Measurements from ENCODE around the gene UBA5.

The UBA5 gene

GRCh38 chr3:132628157-132628556 lies 32.0 kb upstream of the UBA5 start:
- no peaks in the 10 kb centered on the region for H3K79me2 ChIP-seq (ENCODE audit: low read length)
- peaks cover 21% of the 10 kb centered on the region for H3K4me1 ChIP-seq (ENCODE audit: low read length)
- H3K4me3 ChIP-seq (ENCODE audit: low read length), result no peak overlapping the region
- no peaks in the 10 kb centered on the region for H3K9me2 ChIP-seq (replicated peaks; ENCODE audit: insufficient read depth, low read length)
- H3F3A ChIP-seq (ENCODE audit: insufficient read depth, low read length), result no peaks in the 10 kb centered on the region; the same call in 1 of the 2 replicates
- H3K27ac ChIP-seq (ENCODE audit: low read length), result no peak overlapping the region
- H2AFZ ChIP-seq (ENCODE audit: low read length), result no peak overlapping the region
- H3K9ac ChIP-seq (ENCODE audit: low read length), result no peak overlapping the region
- no peaks in the 10 kb centered on the region for H4K20me1 ChIP-seq (ENCODE audit: insufficient read depth, low read length)
- no peak for TF ChIP-seq EZH2 (optimal IDR thresholded peaks at IDR 0.05; ENCODE audit: low read depth, low read length)
- no peak for TF ChIP-seq EZH2phosphoT487 (IDR thresholded peaks at IDR 0.05; ENCODE audit: low read length)
- no peak for TF ChIP-seq CTCF (IDR thresholded peaks at IDR 0.05; ENCODE audit: low read length)
- H3K36me3 ChIP-seq (replicated peaks; ENCODE audit: insufficient read depth, low read length), result no peaks in the 10 kb centered on the region
- no peak for DNase-seq
- no peak overlapping the region for H3K4me2 ChIP-seq (ENCODE audit: low read depth, low read length)
- H3K9me3 ChIP-seq (replicated peaks; ENCODE audit: insufficient read depth, low read length), result no peaks in the 10 kb centered on the region
- H3K27me3 ChIP-seq (replicated peaks; ENCODE audit: insufficient read depth, low read length), result no peaks in the 10 kb centered on the region

- no peak overlapping the region for H3K9ac ChIP-seq (ENCODE audit: low read length)
- H3K4me3 ChIP-seq (ENCODE audit: low read length), result no peak overlapping the region
- H3K79me2 ChIP-seq (ENCODE audit: low read length), result no peaks in the 10 kb centered on the region
- no peaks in the 10 kb centered on the region for H3K9me3 ChIP-seq (replicated peaks; ENCODE audit: insufficient read depth, low read length)
- H3K27ac ChIP-seq (ENCODE audit: low read length), result no peak overlapping the region
- no peak for TF ChIP-seq EZH2 (optimal IDR thresholded peaks at IDR 0.05; ENCODE audit: low read depth, low read length)
- no peak for TF ChIP-seq EZH2phosphoT487 (IDR thresholded peaks at IDR 0.05; ENCODE audit: low read length)
- TF ChIP-seq CTCF (IDR thresholded peaks at IDR 0.05; ENCODE audit: low read length), result no peak
- no peak for DNase-seq
- no peaks in the 10 kb centered on the region; the same call in 1 of the 2 replicates for H3F3A ChIP-seq (ENCODE audit: insufficient read depth, low read length)
- no peaks in the 10 kb centered on the region for H3K27me3 ChIP-seq (replicated peaks; ENCODE audit: insufficient read depth, low read length)
- H2AFZ ChIP-seq (ENCODE audit: low read length), result no peak overlapping the region
- H3K4me2 ChIP-seq (ENCODE audit: low read depth, low read length), result no peak overlapping the region
- H3K9me2 ChIP-seq (replicated peaks; ENCODE audit: insufficient read depth, low read length), result no peaks in the 10 kb centered on the region
- H4K20me1 ChIP-seq (ENCODE audit: insufficient read depth, low read length), result no peaks in the 10 kb centered on the region
- no peaks in the 10 kb centered on the region for H3K36me3 ChIP-seq (replicated peaks; ENCODE audit: insufficient read depth, low read length)
- peaks cover 19% of the 10 kb centered on the region for H3K4me1 ChIP-seq (ENCODE audit: low read length)
These were observed 30.2 kb upstream of the UBA5 start for GRCh38 chr3:132629928-132630327.

GRCh38 chr3:132630612-132631011 lies 29.5 kb upstream of the UBA5 start:
- Histone ChIP-seq H3K9me3 (replicated peaks; ENCODE audit: insufficient read depth, low read length) (no peaks in the 10 kb centered on the region), H3F3A (ENCODE audit: insufficient read depth, low read length) (no peaks in the 10 kb centered on the region; the same call in 1 of the 2 replicates), H3K9ac (ENCODE audit: low read length) (no peak overlapping the region), H3K27me3 (replicated peaks; ENCODE audit: insufficient read depth, low read length) (no peaks in the 10 kb centered on the region), H3K9me2 (replicated peaks; ENCODE audit: insufficient read depth, low read length) (no peaks in the 10 kb centered on the region), H4K20me1 (ENCODE audit: insufficient read depth, low read length) (no peaks in the 10 kb centered on the region), H3K36me3 (replicated peaks; ENCODE audit: insufficient read depth, low read length) (no peaks in the 10 kb centered on the region), H3K4me1 (ENCODE audit: low read length) (peaks cover 17% of the 10 kb centered on the region), H2AFZ (ENCODE audit: low read length) (no peak overlapping the region), H3K27ac (ENCODE audit: low read length) (no peak overlapping the region), H3K4me3 (ENCODE audit: low read length) (no peak overlapping the region), H3K79me2 (ENCODE audit: low read length) (no peaks in the 10 kb centered on the region), H3K4me2 (ENCODE audit: low read depth, low read length) (no peak overlapping the region)
- no peak for DNase-seq
- TF ChIP-seq EZH2 (optimal IDR thresholded peaks at IDR 0.05; ENCODE audit: low read depth, low read length) (no peak), EZH2phosphoT487 (IDR thresholded peaks at IDR 0.05; ENCODE audit: low read length) (no peak)

- DNase-seq, result no peak
- Histone ChIP-seq H3K9ac (ENCODE audit: low read length) (no peak overlapping the region), H3K4me1 (ENCODE audit: low read length) (0 out of 2 replicates have a peak, but pooled peaks cover under 1% of the 10 kb centered on the region), H3K27ac (ENCODE audit: low read length) (no peak overlapping the region), H3K9me3 (replicated peaks; ENCODE audit: insufficient read depth, low read length) (no peaks in the 10 kb centered on the region), H3K4me3 (ENCODE audit: low read length) (no peak overlapping the region), H3K4me2 (ENCODE audit: low read depth, low read length) (no peak overlapping the region), H3K9me2 (replicated peaks; ENCODE audit: insufficient read depth, low read length) (no peaks in the 10 kb centered on the region), H3K27me3 (replicated peaks; ENCODE audit: insufficient read depth, low read length) (no peaks in the 10 kb centered on the region), H2AFZ (ENCODE audit: low read length) (no peak overlapping the region), H4K20me1 (ENCODE audit: insufficient read depth, low read length) (no peaks in the 10 kb centered on the region), H3K36me3 (replicated peaks; ENCODE audit: insufficient read depth, low read length) (no peaks in the 10 kb centered on the region), H3F3A (ENCODE audit: insufficient read depth, low read length) (no peaks in the 10 kb centered on the region), H3K79me2 (ENCODE audit: low read length) (no peaks in the 10 kb centered on the region)
- no peak for TF ChIP-seq CTCF (IDR thresholded peaks at IDR 0.05; ENCODE audit: low read length)
- no peak for TF ChIP-seq EZH2phosphoT487 (IDR thresholded peaks at IDR 0.05; ENCODE audit: low read length)
These were observed 25.1 kb upstream of the UBA5 start for GRCh38 chr3:132635052-132635451.
